Gastrocnemius medialis (tissue), 4 donors: ENCODE measurements around the gene ITPA.
"Not testable (repeated sequence)": the region's sequence is repeated elsewhere in the genome, so short reads cannot be mapped to it uniquely, and the experiment has no call there.

Experiments used
- CTCF ChIP-seq, 5 experiments: fragments of 450-650 bp in 3 of 5; fragments of 200-600 bp in 2 of 5; sonication (generic) in 2 of 5; IDR thresholded peaks in 4 of 5; conservative IDR thresholded peaks in 1 of 5; 1 replicate in 4 of 5; 2 replicates in 1 of 5; pipeline ENCODE4 v1.5.1; 2016 to 2019; ENCODE audit warnings: antibody characterized with exemption in 5 of 5, mild to moderate bottlenecking in 3 of 5, moderate library complexity in 3 of 5
- POLR2A ChIP-seq, 2 donors: fragments of 450-650 bp; IDR thresholded peaks; one replicate each; pipeline ENCODE4 v1.6.1; 2017; ENCODE audit warnings: antibody characterized with exemption in 2 of 2, mild to moderate bottlenecking in 2 of 2, moderate library complexity in 2 of 2

- not testable (repeated sequence) for TF ChIP-seq CTCF (IDR thresholded peaks at IDR 0.05 in 4 of 5, conservative IDR thresholded peaks at IDR 0.05 in 1 of 5); POLR2A (IDR thresholded peaks at IDR 0.05)
These were observed 6.1 kb downstream of the ITPA start for GRCh38 chr20:3215359-3215917.
